ENCODE data around the gene NNMT. TPM values are rescaled to one million over a fixed set of nuclear protein-coding genes. Genes with fewer than 3 reads are reported as not detected.
A peak's percentile ranks its signal among the peaks of the same experiment; 100 is the strongest.

The NNMT gene
- total RNA-seq, 5 donors from 2014 or later (not counting 1 experiment from before 2014, with no cell fraction given) = 0.41 TPM; not detected in 4

DNA sequence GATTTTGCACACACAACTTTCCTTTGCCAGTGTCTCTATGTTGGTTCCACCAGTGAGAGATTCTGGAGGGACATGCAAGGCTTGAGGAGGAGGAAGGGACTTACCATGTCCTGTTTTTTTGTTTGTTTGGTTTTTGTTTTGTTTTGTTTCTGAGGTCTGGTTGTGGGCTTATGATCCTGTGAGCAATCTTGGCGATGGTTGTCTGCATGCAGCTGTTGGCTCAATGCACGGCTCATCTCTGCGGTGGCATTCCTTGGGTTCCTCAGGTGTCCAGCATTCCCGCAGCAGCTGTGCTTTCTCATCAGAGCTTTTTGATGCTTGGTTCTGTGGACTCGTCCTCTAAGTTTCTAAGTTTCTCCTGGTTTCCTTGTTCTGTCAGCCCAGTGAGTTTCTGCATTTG, 4.8 kb upstream of the NNMT start:
- Mint-ChIP-seq H3K27me3 (peaks cover 5% of the 10 kb centered on the region in 2 donors), H3K4me1 (peaks cover 0 to 5% (median 3%) of the 10 kb centered on the region in 3 donors), H3K9me3 (no peaks in the 10 kb centered on the region), H3K4me3 (peak overlapping the region in 1 of 3 donors; percentile 10), H3K27ac (no peak overlapping the region), H3K36me3 (no peaks in the 10 kb centered on the region)
- DNase-seq = no peak
- no peaks in the 10 kb centered on the region for H3K9me3 ChIP-seq
- peaks cover 2 to 4% of the 10 kb centered on the region in 2 experiments for H3K27me3 ChIP-seq (replicated peaks in 1 of 2; ENCODE audit: control insufficient read depth in 2 of 2, extremely low read depth in 1 of 2, insufficient read depth in 2 of 2, low read length in 1 of 2)
- ATAC-seq (replicated peaks in 1 of 4) = no peak
- H3K4me3 ChIP-seq (ENCODE audit: control insufficient read depth in 1 of 2, extremely low read depth in 1 of 2, low read length in 1 of 2) = no peak overlapping the region
- no peak overlapping the region for H3K27ac ChIP-seq (ENCODE audit: low read length)
- H3K4me1 ChIP-seq (ENCODE audit: control insufficient read depth in 1 of 2, extremely low read depth in 1 of 2, insufficient read depth in 2 of 2, low read length in 2 of 2) = no peaks in the 10 kb centered on the region
- POLR2A ChIA-PET = no interaction called here
- CTCF ChIA-PET = interaction anchor here in 1 of 2 donors (0.6 kb wide), 1 partner anchor 14 kb away, joined by 3 read pairs; no protein-coding TSS in a partner anchor
- H3K36me3 ChIP-seq (ENCODE audit: control insufficient read depth in 2 of 2, extremely low read depth in 1 of 2, insufficient read depth in 1 of 2, low read length in 1 of 2) = no peaks in the 10 kb centered on the region
- 85% methylated on average over 5 of the region's 5 CpGs for WGBS (ENCODE audit: insufficient coverage)

DNA sequence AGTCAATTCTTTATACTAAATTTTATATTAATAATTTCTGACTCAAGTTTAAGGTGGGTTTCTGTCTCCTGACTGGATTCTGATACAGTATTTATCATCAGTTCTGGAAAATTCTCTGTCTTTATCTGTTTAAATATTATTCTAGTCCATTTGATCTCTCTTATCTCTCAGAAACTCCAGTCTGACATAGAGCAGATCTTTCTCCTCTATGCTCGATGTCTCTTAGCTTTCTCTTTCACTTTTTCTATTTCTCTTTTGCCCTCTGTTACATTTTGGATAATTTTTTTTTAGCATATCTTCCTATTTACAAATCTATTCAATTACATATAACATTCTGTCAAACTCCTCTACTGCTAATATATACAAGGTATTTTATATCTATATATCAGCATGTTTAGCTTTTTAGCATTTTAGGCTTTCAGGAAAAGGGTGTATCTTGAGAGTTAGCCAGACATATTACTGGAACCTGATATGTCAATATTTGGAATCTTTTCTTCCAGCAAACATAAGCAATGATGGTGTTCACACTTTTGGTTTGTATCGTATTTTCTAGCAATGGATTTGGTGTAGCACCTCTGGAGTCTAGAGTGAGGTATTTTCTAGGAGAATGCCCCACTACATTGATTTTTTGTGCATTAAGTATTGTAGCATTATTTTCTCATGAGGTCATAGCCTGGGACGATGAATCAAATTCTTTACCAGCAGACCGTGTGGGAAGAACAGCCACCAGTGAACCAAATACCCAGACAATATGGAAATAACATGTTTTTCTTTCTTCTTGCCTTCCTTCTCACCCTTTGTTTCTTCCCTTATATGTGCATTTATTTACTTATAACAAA, 4.1 kb upstream of the NNMT start:
- Histone ChIP-seq H3K4me1 (ENCODE audit: control insufficient read depth in 1 of 2, extremely low read depth in 1 of 2, insufficient read depth in 2 of 2, low read length in 2 of 2) (no peaks in the 10 kb centered on the region), H3K27me3 (replicated peaks in 1 of 2; ENCODE audit: control insufficient read depth in 2 of 2, extremely low read depth in 1 of 2, insufficient read depth in 2 of 2, low read length in 1 of 2) (peaks cover 0 to 4% of the 10 kb centered on the region in 2 experiments), H3K4me3 (ENCODE audit: control insufficient read depth in 1 of 2, extremely low read depth in 1 of 2, low read length in 1 of 2) (no peak overlapping the region), H3K27ac (ENCODE audit: low read length) (no peak overlapping the region), H3K36me3 (ENCODE audit: control insufficient read depth in 2 of 2, extremely low read depth in 1 of 2, insufficient read depth in 1 of 2, low read length in 1 of 2) (no peaks in the 10 kb centered on the region), H3K9me3 (no peaks in the 10 kb centered on the region)
- POLR2A ChIA-PET = no interaction called here
- Mint-ChIP-seq H3K27ac (no peak overlapping the region), H3K27me3 (peaks cover 5% of the 10 kb centered on the region in 2 donors), H3K4me1 (peaks cover 0 to 5% (median 3%) of the 10 kb centered on the region in 3 donors), H3K9me3 (no peaks in the 10 kb centered on the region), H3K4me3 (peak overlapping the region in 1 of 3 donors; percentile 10), H3K36me3 (no peaks in the 10 kb centered on the region)
- 80% methylated on average over 1 of the region's 4 CpGs for WGBS (ENCODE audit: insufficient coverage)
- CTCF ChIA-PET = interaction anchor here in 1 of 2 donors (1.0 kb wide), 1 partner anchor 9 kb away, joined by 3 read pairs; no protein-coding TSS in a partner anchor
- DNase-seq = no peak
- no peak for ATAC-seq (replicated peaks in 1 of 4)

GRCh38 chr11:114293201-114293711, 2.9 kb upstream of the NNMT start:
- peaks cover 0 to 5% (median 3%) of the 10 kb centered on the region in 3 donors for H3K4me1 Mint-ChIP-seq
- H3K9me3 Mint-ChIP-seq = no peaks in the 10 kb centered on the region
- peaks cover 0 to 4% of the 10 kb centered on the region in 2 experiments for H3K27me3 ChIP-seq (replicated peaks in 1 of 2; ENCODE audit: control insufficient read depth in 2 of 2, extremely low read depth in 1 of 2, insufficient read depth in 2 of 2, low read length in 1 of 2)
- WGBS (ENCODE audit: insufficient coverage) = no CpG with 5 or more reads among the region's 1 CpG
- no peak for DNase-seq
- ChIA-PET POLR2A (no interaction called here), CTCF (no interaction called here)
- no peak overlapping the region for H3K4me3 ChIP-seq (ENCODE audit: control insufficient read depth in 1 of 2, extremely low read depth in 1 of 2, low read length in 1 of 2)
- H3K4me3 Mint-ChIP-seq = no peak overlapping the region
- no peak for ATAC-seq (replicated peaks in 1 of 4)
- peaks cover 5 to 9% of the 10 kb centered on the region in 2 donors for H3K27me3 Mint-ChIP-seq
- no peak overlapping the region for H3K27ac ChIP-seq (ENCODE audit: low read length)
- H3K27ac Mint-ChIP-seq = no peak overlapping the region
- no peaks in the 10 kb centered on the region for H3K36me3 Mint-ChIP-seq
- H3K9me3 ChIP-seq = no peaks in the 10 kb centered on the region
- no peaks in the 10 kb centered on the region for H3K4me1 ChIP-seq (ENCODE audit: control insufficient read depth in 1 of 2, extremely low read depth in 1 of 2, insufficient read depth in 2 of 2, low read length in 2 of 2)
- no peaks in the 10 kb centered on the region for H3K36me3 ChIP-seq (ENCODE audit: control insufficient read depth in 2 of 2, extremely low read depth in 1 of 2, insufficient read depth in 1 of 2, low read length in 1 of 2)

GRCh38 chr11:114296605-114297372, 590 bp downstream of the NNMT start:
- ChIA-PET POLR2A (no interaction called here), CTCF (no interaction called here)
- peaks cover 0 to 4% of the 10 kb centered on the region in 2 experiments for H3K27me3 ChIP-seq (replicated peaks in 1 of 2; ENCODE audit: control insufficient read depth in 2 of 2, extremely low read depth in 1 of 2, insufficient read depth in 2 of 2, low read length in 1 of 2)
- Mint-ChIP-seq H3K36me3 (no peaks in the 10 kb centered on the region), H3K27me3 (peaks cover 5 to 9% of the 10 kb centered on the region in 2 donors), H3K9me3 (peaks cover 3 to 11% (median 4%) of the 10 kb centered on the region in 3 donors), H3K4me3 (no peak overlapping the region), H3K4me1 (peaks cover 0 to 3% (median 2%) of the 10 kb centered on the region in 3 donors), H3K27ac (no peak overlapping the region)
- no peak overlapping the region for H3K4me3 ChIP-seq (ENCODE audit: control insufficient read depth in 1 of 2, extremely low read depth in 1 of 2, low read length in 1 of 2)
- no peaks in the 10 kb centered on the region for H3K9me3 ChIP-seq
- DNase-seq (no peak), ATAC-seq (replicated peaks in 1 of 4) (no peak)
- H3K27ac ChIP-seq (ENCODE audit: low read length) = no peak overlapping the region
- no peaks in the 10 kb centered on the region for H3K4me1 ChIP-seq (ENCODE audit: control insufficient read depth in 1 of 2, extremely low read depth in 1 of 2, insufficient read depth in 2 of 2, low read length in 2 of 2)
- H3K36me3 ChIP-seq (ENCODE audit: control insufficient read depth in 2 of 2, extremely low read depth in 1 of 2, insufficient read depth in 1 of 2, low read length in 1 of 2) = no peaks in the 10 kb centered on the region
- 88% methylated on average over 3 of the region's 7 CpGs for WGBS (ENCODE audit: insufficient coverage)

GRCh38 chr11:114297806-114298709, 1.9 kb downstream of the NNMT start:
- no peak overlapping the region for H3K4me3 ChIP-seq (ENCODE audit: control insufficient read depth in 1 of 2, extremely low read depth in 1 of 2, low read length in 1 of 2)
- WGBS (ENCODE audit: insufficient coverage) = 84% methylated on average over 5 of the region's 8 CpGs
- Mint-ChIP-seq H3K9me3 (peaks cover 4 to 16% (median 6%) of the 10 kb centered on the region in 3 donors), H3K4me1 (no peaks in the 10 kb centered on the region), H3K4me3 (no peak overlapping the region), H3K27me3 (peaks cover 5 to 9% of the 10 kb centered on the region in 2 donors), H3K36me3 (no peaks in the 10 kb centered on the region), H3K27ac (no peak overlapping the region)
- H3K27me3 ChIP-seq (replicated peaks in 1 of 2; ENCODE audit: control insufficient read depth in 2 of 2, extremely low read depth in 1 of 2, insufficient read depth in 2 of 2, low read length in 1 of 2) = peaks cover 0 to 6% of the 10 kb centered on the region in 2 experiments
- no peaks in the 10 kb centered on the region for H3K4me1 ChIP-seq (ENCODE audit: control insufficient read depth in 1 of 2, extremely low read depth in 1 of 2, insufficient read depth in 2 of 2, low read length in 2 of 2)
- ChIA-PET POLR2A (no interaction called here), CTCF (no interaction called here)
- H3K36me3 ChIP-seq (ENCODE audit: control insufficient read depth in 2 of 2, extremely low read depth in 1 of 2, insufficient read depth in 1 of 2, low read length in 1 of 2) = no peaks in the 10 kb centered on the region
- no peaks in the 10 kb centered on the region for H3K9me3 ChIP-seq
- no peak overlapping the region for H3K27ac ChIP-seq (ENCODE audit: low read length)
- ATAC-seq (replicated peaks in 1 of 4) (no peak), DNase-seq (no peak)

Data from T-cell (primary cell).